NCI-H82 treated with DMSO at 0.1 percent for 48 hours (cell line): Measurements from ENCODE around the gene CNFN.

ENCODE experiments used
- DNase-seq: peaks from one replicate; lab custom pipeline; 2025; ENCODE audit not compliant: unreplicated experiment; lab: John Stamatoyannopoulos, UW

CNFN gene

DNA sequence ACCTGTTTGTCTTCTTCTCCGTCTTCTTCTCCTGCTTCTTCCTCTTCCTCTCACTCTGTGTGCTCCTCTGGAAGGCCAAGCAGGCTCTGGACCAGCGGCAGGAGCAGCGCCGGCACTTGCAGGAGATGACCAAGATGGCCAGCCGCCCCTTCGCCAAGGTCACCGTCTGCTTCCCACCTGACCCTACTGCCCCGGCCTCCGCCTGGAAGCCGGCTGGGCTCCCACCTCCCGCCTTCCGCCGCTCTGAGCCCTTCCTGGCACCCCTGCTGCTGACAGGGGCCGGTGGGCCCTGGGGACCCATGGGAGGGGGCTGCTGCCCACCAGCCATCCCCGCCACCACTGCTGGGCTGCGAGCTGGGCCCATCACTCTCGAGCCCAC, 13.9 kb downstream of the CNFN start:
- DNase-seq: no peak

- DNase-seq: no peak
Observed at GRCh38 chr19:42375415-42376176, 14.5 kb downstream of the CNFN start.

DNA sequence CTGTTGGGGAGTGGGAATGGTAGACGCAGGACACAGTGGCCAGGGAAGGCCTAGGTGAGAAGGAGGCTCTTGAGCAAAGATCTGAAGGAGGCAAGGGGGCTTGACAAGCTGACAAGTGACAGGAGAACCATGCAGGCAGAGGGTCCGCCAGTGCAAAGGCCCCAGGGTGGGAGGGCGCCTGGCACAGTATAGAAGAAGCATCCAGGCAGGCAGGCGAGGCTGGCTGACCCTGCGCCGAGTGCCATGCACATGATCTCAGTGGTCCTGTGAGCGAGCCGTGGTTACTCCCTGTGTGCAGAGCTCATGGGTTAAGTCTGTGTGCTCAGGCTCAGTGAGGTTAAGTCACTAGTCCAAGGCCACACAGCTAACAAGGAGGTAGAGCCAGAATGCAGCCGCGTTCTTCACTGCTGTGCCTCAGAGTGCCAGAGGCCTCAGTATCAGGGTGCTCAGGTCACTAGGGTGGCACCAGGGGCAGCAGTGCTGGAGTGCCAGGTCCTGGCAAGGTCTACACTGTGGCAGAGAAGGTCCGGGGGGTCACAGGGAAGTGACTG, 15.2 kb downstream of the CNFN start:
- DNase-seq: no peak

DNA sequence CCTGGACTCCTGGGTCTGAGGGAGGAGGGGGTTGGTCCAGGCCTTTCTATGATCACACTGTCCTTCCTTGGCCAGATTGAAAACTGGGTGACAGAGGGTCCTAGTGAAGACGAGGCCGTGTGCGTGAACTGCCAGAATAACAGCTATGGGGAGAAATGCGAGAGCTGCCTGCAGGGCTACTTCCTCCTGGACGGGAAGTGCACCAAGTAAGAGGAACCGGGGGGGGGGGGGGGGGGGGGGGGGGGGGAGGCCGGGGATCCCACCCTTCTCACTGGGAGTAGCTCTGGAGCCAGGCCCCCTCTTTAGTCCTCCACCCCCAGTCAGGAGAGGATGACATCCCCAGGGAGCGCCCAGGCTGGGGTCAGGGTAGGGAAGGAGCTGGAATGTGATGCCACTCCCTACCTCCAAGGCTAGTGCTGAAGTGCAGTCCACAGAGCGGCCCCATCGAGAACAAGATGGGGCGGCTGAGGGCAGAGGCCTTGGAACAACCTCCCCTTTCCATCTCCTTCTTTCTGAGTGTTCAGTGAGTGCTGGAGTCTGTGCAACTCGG, 19.4 kb downstream of the CNFN start:
- DNase-seq: no peak

DNA sequence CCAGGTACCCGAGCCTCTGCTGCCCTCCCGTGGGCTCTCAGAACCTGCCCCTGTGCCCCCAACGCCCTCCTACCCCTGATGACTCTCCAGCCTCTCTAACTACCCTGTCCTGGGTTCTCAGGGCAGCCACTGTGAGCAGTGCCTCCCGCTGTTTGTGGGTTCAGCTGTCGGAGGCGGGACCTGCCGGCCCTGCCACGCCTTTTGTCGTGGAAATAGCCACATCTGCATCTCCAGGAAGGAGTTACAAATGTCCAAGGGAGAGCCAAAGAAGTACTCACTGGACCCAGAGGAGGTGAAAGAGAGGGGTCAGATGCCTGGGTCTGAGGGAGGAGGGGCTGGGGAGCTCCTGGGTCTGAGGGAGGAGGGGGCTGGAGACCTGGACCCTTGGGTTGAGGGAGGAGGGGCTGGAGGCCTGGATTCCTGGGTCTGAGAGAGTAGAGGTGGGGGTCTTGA, 20.0 kb downstream of the CNFN start:
- DNase-seq: no peak

DNA sequence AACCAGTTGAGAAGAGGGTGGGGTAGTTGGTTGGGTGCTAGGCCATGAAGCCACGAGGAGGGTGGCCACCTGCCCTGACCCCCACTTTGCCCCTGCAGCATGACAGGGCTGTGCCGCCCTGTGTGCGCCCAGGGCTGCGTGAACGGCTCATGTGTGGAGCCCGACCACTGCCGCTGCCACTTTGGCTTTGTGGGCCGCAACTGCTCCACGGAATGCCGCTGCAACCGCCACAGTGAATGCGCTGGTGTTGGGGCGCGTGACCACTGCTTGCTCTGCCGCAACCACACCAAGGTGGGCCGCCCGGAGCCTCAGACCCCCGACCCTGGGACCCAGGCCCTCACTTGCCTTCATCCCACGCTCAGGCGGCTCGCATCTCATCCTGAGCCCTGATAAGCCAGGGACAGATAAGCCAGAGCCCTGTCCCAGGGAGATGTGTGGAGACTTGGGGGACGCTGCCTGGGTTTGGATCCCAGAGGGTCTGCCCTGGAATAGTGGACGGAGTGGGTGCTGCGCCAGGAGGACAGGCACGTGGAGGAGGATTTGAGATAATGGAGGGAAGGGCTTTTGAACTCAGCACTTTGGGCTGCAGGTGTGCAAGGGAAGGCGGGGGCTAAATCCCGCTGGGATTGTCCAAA, 20.5 kb downstream of the CNFN start:
- no peak for DNase-seq

DNA sequence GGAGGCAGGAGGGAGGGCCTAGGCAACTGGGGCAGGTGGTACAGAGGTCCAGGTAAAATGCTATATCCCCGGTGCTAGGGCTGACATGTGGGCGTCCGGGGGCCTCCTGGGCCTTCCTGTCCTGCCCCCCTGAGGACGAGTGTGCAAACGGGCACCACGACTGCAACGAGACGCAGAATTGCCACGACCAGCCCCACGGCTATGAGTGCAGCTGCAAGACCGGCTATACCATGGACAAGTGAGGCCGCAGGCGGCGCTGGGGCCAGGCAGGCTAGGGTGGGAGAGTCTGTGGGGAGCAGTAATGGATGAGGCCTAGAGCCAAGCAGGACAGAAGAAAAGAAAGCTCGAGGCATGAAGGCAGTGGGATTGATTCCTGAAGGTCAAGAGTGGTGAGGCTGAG, 21.3 kb downstream of the CNFN start:
- DNase-seq: no peak

DNA sequence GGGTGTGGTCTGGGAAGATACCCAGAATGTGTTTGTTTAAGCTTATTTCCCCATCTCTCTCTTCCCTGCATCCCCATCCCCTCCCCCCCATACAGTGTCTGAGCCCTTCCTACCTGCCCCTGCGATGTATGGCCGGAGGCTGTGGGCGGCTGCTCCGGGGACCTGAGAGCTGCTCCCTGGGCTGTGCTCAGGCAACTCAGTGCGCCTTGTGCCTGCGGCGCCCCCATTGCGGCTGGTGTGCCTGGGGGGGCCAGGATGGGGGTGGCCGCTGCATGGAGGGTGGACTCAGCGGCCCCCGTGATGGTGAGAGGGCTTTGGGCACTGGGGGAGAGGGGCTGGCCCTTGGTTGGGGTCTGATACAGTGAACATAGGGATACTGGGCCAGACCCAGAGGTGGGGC, 21.7 kb downstream of the CNFN start:
- no peak for DNase-seq

DNA sequence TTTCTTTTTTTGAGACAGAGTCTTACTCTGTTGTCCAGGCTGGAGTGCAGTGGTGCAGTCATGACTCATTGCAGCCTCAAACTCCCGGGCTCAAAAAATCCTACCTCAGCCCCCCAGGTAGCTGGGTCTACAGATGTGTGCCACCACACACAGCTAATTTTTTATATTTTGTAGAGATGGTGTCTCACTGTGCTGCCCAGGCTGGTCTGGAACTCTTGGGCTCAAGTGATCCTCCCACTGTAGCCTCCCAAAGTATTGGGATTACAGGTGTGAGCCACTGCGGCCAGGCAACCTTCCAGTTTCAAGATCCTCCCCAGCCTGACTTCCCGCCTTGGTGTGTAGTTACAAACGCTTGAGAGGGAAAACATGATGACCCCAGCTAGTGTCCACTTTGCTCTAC, 22.2 kb downstream of the CNFN start:
- DNase-seq: no peak

- DNase-seq: no peak
Observed at GRCh38 chr19:42366673-42367072, 23.4 kb downstream of the CNFN start.

DNA sequence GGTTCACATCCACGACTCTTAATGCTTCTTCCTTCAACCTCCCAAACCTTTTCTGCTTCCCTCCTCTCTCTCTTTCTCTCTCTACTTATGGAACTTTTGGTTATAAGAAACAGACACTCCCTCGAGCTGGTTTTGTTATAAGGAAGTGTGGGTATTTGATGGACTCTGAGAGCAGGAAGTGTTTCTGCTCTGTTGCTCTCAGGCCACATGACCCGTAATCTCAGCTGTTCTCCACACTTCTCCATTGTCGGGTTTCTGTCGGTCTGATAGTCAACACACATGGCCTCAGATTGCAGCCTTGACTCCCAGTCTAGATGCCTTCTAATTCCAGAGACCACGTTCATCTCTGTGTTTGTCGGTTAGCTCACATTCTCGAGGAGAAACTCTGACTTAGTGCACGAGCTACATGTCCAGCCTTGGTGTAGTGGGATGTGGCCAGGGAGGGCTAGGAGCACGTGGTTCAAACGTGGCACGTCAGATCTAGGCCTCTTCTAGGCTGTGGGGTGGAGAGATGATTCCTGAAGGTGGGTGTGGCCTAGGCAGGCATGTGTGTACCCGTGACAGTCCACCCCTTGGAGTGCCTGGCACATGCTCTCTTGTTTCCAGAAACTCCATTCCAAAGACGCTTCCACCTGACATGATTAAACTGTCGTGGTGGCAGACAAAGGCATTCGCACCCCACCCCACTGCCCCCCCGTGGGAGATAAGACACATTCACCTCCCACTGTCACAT, 26.3 kb downstream of the CNFN start:
- DNase-seq: no peak

DNA sequence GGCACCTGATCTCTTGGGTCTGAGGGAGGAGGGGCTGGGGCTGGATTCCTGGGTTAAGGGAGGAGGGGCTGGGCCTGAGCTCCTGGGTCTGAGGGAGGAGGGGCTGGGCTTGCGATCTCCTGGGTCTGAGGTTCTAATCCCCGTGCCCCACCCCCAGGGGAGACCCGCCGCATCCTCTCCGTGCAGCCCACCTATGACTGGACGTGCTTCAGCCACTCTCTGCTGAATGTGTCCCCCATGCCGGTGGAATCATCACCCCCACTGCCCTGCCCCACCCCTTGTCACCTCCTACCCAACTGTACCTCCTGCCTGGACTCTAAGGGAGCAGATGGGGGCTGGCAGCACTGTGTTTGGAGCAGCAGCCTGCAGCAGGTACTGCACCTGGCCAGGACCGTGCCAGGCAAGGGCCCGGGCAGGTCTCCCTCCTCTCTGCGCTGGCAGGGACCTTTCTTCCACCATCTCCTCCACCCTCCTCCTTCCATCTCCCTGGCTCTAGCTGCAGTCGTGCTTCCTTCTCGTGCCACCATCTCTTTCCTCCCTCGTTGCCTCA, 27.1 kb downstream of the CNFN start:
- no peak for DNase-seq

DNA sequence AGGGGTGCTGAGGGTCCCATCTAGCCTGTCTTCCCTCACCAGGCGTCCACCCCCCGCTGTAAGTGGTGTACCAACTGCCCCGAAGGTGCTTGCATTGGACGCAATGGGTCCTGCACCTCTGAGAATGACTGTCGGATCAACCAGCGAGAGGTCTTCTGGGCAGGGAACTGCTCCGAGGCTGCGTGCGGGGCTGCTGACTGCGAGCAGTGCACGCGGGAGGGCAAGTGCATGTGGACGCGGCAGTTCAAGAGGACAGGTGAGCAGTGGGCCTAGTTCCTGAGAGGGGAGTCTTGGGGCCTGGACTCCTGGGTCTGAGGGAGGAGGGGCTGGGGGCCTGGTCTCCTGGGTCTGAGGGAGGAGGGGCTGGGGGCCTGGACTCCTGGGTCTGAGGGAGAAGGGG, 27.8 kb downstream of the CNFN start:
- no peak for DNase-seq

GRCh38 chr19:42361545-42361910, 28.6 kb downstream of the CNFN start:
- DNase-seq: no peak

- DNase-seq: no peak
Observed at GRCh38 chr19:42360787-42361544, 29.1 kb downstream of the CNFN start.

- no peak for DNase-seq
Observed at GRCh38 chr19:42357290-42357689, 32.8 kb downstream of the CNFN start.

DNA sequence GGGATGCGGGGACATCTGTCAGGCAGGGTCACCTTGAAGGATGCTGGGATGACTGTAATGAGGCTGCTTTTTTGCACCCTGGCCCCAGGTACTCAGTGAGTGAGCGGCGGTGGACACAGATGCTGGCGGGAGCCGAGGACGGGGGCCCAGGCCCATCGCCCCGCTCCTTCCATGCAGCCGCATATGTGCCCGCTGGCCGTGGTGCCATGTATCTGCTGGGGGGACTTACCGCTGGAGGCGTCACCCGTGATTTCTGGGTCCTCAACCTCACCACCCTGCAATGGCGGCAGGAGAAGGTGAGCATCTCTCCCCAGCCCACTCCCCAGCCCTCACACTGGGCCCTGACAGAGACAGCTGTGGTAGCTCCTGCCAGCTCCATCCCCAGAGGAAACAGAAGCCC, 33.4 kb downstream of the CNFN start:
- no peak for DNase-seq

DNA sequence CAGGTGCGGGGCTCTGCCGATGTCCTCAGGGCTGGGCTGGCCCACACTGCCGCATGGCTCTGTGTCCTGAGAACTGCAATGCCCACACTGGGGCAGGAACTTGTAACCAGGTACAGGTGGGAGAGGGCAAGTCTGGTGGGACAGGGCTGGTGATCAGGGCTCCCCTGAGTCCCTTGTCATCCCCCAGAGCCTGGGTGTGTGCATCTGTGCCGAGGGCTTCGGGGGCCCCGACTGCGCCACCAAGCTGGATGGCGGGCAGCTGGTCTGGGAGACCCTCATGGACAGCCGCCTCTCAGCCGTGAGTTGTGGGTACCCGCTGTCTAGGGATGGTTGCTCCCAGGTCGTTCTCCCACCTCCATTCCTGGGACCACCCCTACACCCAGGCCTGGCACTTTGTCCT, 34.2 kb downstream of the CNFN start:
- no peak for DNase-seq

GRCh38 chr19:42353341-42354015, 36.6 kb downstream of the CNFN start:
- DNase-seq: no peak
